HL-60 (cell line): ENCODE data around the gene ZNF865.

ENCODE experiments used
- GABPA ChIP-seq: IDR thresholded peaks from 2 replicates; pipeline ENCODE4 v1.6.1; 2012; ENCODE audit warnings: low read depth
- POLR2AphosphoS5 ChIP-seq: IDR thresholded peaks from 2 replicates; pipeline ENCODE4 v1.6.1; 2012; ENCODE audit warnings: low read depth
- REST ChIP-seq: IDR thresholded peaks from 2 replicates; pipeline ENCODE4 v1.6.1; 2012; ENCODE audit warnings: low read depth; ENCODE audit not compliant: insufficient replicate concordance
- SPI1 ChIP-seq: IDR thresholded peaks from 2 replicates; pipeline ENCODE4 v1.6.1; 2012; ENCODE audit warnings: low read depth, mild to moderate bottlenecking, borderline replicate concordance
- TF ChIP-seq, protein P1 (sequence below): IDR thresholded peaks from one replicate; pipeline ENCODE4 v1.5.1; 2011; ENCODE audit warnings: low read length, control low read depth, inconsistent platforms; ENCODE audit not compliant: insufficient read depth

DNA sequence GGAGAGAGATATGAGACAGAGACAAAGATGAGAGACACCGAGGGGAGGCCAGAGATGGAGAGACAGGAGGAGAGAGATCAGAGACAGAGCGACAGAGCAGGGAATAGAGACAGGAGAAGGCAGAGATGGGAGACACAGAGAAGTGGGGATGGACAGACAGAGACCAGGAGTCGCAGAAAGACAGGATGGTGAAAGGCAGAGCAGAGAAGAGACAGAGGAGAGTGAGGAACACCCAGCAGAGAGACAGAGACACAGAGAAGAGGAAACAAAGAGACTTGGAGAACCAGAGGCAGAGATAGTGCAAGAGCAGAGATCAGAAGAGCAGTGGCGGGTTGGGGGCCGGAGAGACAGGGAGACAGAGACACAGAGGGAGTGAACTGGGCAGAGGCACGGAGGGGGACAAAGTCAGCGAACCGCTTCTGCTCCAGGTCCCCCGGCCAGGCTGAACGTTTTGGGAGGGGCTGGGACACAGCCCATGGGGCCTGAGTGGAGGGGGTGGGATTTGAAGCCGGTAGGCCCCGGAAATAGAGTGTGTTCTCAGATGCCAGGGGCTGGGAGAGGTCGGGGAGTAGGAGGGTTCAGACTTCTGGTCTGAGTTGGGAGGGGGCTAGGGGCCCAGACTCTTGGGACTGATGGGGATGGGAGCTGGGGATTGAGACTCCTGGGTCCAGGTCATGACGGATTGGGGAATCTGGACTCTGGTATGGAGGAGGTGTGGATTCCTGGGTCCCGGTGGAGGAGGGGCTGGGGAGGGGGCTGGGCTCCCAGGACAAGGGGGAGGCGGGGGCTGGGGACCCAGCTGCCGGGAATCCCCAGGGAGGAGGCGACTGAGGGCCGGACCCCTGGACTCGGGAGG is 25.5 kb upstream of the ZNF865 start:
- TF ChIP-seq, protein P1, sequence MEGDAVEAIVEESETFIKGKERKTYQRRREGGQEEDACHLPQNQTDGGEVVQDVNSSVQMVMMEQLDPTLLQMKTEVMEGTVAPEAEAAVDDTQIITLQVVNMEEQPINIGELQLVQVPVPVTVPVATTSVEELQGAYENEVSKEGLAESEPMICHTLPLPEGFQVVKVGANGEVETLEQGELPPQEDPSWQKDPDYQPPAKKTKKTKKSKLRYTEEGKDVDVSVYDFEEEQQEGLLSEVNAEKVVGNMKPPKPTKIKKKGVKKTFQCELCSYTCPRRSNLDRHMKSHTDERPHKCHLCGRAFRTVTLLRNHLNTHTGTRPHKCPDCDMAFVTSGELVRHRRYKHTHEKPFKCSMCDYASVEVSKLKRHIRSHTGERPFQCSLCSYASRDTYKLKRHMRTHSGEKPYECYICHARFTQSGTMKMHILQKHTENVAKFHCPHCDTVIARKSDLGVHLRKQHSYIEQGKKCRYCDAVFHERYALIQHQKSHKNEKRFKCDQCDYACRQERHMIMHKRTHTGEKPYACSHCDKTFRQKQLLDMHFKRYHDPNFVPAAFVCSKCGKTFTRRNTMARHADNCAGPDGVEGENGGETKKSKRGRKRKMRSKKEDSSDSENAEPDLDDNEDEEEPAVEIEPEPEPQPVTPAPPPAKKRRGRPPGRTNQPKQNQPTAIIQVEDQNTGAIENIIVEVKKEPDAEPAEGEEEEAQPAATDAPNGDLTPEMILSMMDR = no peak
- TF ChIP-seq SPI1 (no peak), POLR2AphosphoS5 (no peak), GABPA (no peak), REST (no peak)
